H9 (cell line): ENCODE measurements around the gene PTP4A2. TPM values are rescaled to one million over a fixed set of nuclear protein-coding genes. Genes with fewer than 3 reads are reported as not detected.

Source experiments
- DNase-seq: peaks from one replicate; pipeline ENCODE4 v3.0.0-alpha.2; 2017
- H2AFZ ChIP-seq: one replicate; pipeline ENCODE4 v1.6.1; 2013; ENCODE audit warnings: mild to moderate bottlenecking, low read length, control low read depth, moderate library complexity
- H2AK5ac ChIP-seq: 2 replicates; pipeline ENCODE4 v1.6.1; 2013; ENCODE audit warnings: low read length, control low read depth, mixed read lengths; ENCODE audit not compliant: insufficient read length
- H2BK120ac ChIP-seq: one replicate; pipeline ENCODE4 v1.6.1; 2013; ENCODE audit warnings: low read depth, mild to moderate bottlenecking, low read length, control low read depth, inconsistent platforms; ENCODE audit not compliant: poor library complexity, severe bottlenecking
- H2BK12ac ChIP-seq: 2 replicates; pipeline ENCODE4 v1.6.1; 2013; ENCODE audit warnings: low read length, control low read depth, mixed read lengths, low read depth; ENCODE audit not compliant: insufficient read length
- H2BK15ac ChIP-seq: 2 replicates; pipeline ENCODE4 v1.6.1; 2013; ENCODE audit warnings: low read depth, low read length, control low read depth
- H2BK20ac ChIP-seq: one replicate; pipeline ENCODE4 v1.6.1; 2013; ENCODE audit warnings: low read depth, mild to moderate bottlenecking, low read length, control low read depth, inconsistent platforms; ENCODE audit not compliant: poor library complexity, severe bottlenecking
- H2BK5ac ChIP-seq: 2 replicates; pipeline ENCODE4 v1.6.1; 2013; ENCODE audit warnings: low read length, control low read depth, mixed read lengths; ENCODE audit not compliant: insufficient read length
- H3K14ac ChIP-seq: 2 replicates; pipeline ENCODE4 v1.6.1; 2013; ENCODE audit warnings: low read length, control low read depth; ENCODE audit not compliant: insufficient read depth
- H3K18ac ChIP-seq: 2 replicates; pipeline ENCODE4 v1.6.1; 2013; ENCODE audit warnings: low read depth, mild to moderate bottlenecking, mixed read lengths, low read length, control low read depth; ENCODE audit not compliant: insufficient read length
- H3K23ac ChIP-seq: 2 replicates; pipeline ENCODE4 v1.6.1; 2013; ENCODE audit warnings: low read length, control low read depth, mixed read lengths, low read depth; ENCODE audit not compliant: insufficient read length
- H3K23me2 ChIP-seq: 2 replicates; pipeline ENCODE4 v1.6.1; 2013; ENCODE audit warnings: low read depth, mild to moderate bottlenecking, mixed read lengths, low read length, control low read depth; ENCODE audit not compliant: insufficient read length, poor library complexity, severe bottlenecking
- H3K27ac ChIP-seq: 2 replicates; pipeline ENCODE4 v1.5.1; 2013; ENCODE audit warnings: low read length, control low read depth, mixed read lengths, low read depth; ENCODE audit not compliant: insufficient read length
- H3K27me3 ChIP-seq: 2 replicates; pipeline ENCODE4 v1.6.1; 2013; ENCODE audit warnings: low read length, control low read depth, inconsistent platforms; ENCODE audit not compliant: insufficient read depth
- H3K4ac ChIP-seq: 2 replicates; pipeline ENCODE4 v1.6.1; 2013; ENCODE audit warnings: low read depth, mild to moderate bottlenecking, control low read depth, inconsistent platforms, low read length, moderate library complexity
- H3K4me1 ChIP-seq: 2 replicates; pipeline ENCODE4 v1.6.1; 2013; ENCODE audit warnings: low read length, control low read depth, inconsistent platforms; ENCODE audit not compliant: insufficient read depth
- H3K4me2 ChIP-seq: 2 replicates; pipeline ENCODE4 v1.6.1; 2013; ENCODE audit warnings: low read length, control low read depth, mixed read lengths; ENCODE audit not compliant: insufficient read length, insufficient read depth
- H3K56ac ChIP-seq: 2 replicates; pipeline ENCODE4 v1.6.1; 2013; ENCODE audit warnings: low read depth, mild to moderate bottlenecking, mixed read lengths, low read length, control low read depth; ENCODE audit not compliant: insufficient read length
- H3K79me1 ChIP-seq: 2 replicates; pipeline ENCODE4 v1.6.1; 2013; ENCODE audit warnings: low read depth, mild to moderate bottlenecking, moderate library complexity, low read length, control low read depth, inconsistent platforms; ENCODE audit not compliant: insufficient read depth, poor library complexity, severe bottlenecking
- H3K79me2 ChIP-seq: 2 replicates; pipeline ENCODE4 v1.6.1; 2013; ENCODE audit warnings: low read length, control low read depth, inconsistent platforms; ENCODE audit not compliant: insufficient read depth
- H3K9ac ChIP-seq: 2 replicates; pipeline ENCODE4 v1.6.1; 2013; ENCODE audit warnings: low read length, control low read depth, mixed read lengths; ENCODE audit not compliant: insufficient read length; ENCODE audit errors: extremely low read depth
- H3K9me3 ChIP-seq: one replicate; pipeline ENCODE4 v1.6.1; 2013; ENCODE audit warnings: low read depth, low read length, inconsistent platforms; ENCODE audit not compliant: control insufficient read depth
- H3T11ph ChIP-seq: one replicate; pipeline ENCODE4 v1.6.1; 2013; ENCODE audit warnings: mild to moderate bottlenecking, low read length, control low read depth, inconsistent platforms
- H4K20me1 ChIP-seq: one replicate; pipeline ENCODE4 v1.6.1; 2013; ENCODE audit not compliant: control insufficient read depth, insufficient read length, insufficient read depth
- H4K5ac ChIP-seq: 2 replicates; pipeline ENCODE4 v1.6.1; 2013; ENCODE audit warnings: low read depth, mild to moderate bottlenecking, mixed read lengths, low read length, control low read depth; ENCODE audit not compliant: insufficient read length
- H4K8ac ChIP-seq: replicated peaks from 2 replicates; pipeline ENCODE4 v1.6.1; 2013; ENCODE audit warnings: low read length, control low read depth, mixed read lengths, low read depth; ENCODE audit not compliant: insufficient read length
- H4K91ac ChIP-seq: 2 replicates; pipeline ENCODE4 v1.6.1; 2013; ENCODE audit warnings: low read depth, mild to moderate bottlenecking, moderate library complexity, mixed read lengths, low read length, control low read depth; ENCODE audit not compliant: insufficient read length
- H3K27ac Mint-ChIP-seq, 3 experiments: 2 replicates in 2 of 3; 3 replicates in 1 of 3; pipeline ENCODE4 v1.8.0; 2020 to 2021; ENCODE audit warnings: mixed read lengths in 3 of 3, mild to moderate bottlenecking in 1 of 3, moderate library complexity in 1 of 3
- H3K27me3 Mint-ChIP-seq: 2 replicates; pipeline ENCODE4 v1.8.0; 2021; ENCODE audit warnings: low read depth, mild to moderate bottlenecking, moderate library complexity, mixed read lengths
- H3K36me3 Mint-ChIP-seq, 3 experiments: 2 replicates in 2 of 3; 3 replicates in 1 of 3; pipeline ENCODE4 v1.8.0; 2020 to 2021; ENCODE audit warnings: low read depth in 3 of 3, mixed read lengths in 3 of 3; ENCODE audit not compliant: insufficient read depth in 1 of 3
- H3K4me1 Mint-ChIP-seq, 2 experiments: 2 replicates each; pipeline ENCODE4 v1.8.0; 2020; ENCODE audit warnings: mixed read lengths in 2 of 2
- H3K4me3 Mint-ChIP-seq, 2 experiments: 2 replicates in 1 of 2; 3 replicates in 1 of 2; pipeline ENCODE4 v1.8.0; 2020 to 2021; ENCODE audit warnings: mild to moderate bottlenecking in 2 of 2, mixed read lengths in 2 of 2, moderate library complexity in 1 of 2
- H3K9me3 Mint-ChIP-seq, 2 experiments: 2 replicates in 1 of 2; 3 replicates in 1 of 2; pipeline ENCODE4 v1.8.0; 2020; ENCODE audit warnings: mild to moderate bottlenecking in 2 of 2, mixed read lengths in 2 of 2, moderate library complexity in 1 of 2
- CTCF ChIP-seq: fragments of 200-600 bp; sonication (generic); conservative IDR thresholded peaks from 3 replicates; pipeline ENCODE4 v1.8.0; 2021; ENCODE audit warnings: antibody characterized with exemption, mild to moderate bottlenecking
- WGBS: extraction: QIAGEN DNeasy Blood & Tissue Kit; methylation state at CpG from one replicate; pipeline ENCODE4 v1.1.7; 2013; ENCODE audit warnings: missing lambda C conversion rate, low lambda C conversion rate, mixed read lengths; ENCODE audit not compliant: insufficient read length; ENCODE audit errors: extremely low coverage; 5-methylcytosine and 5-hydroxymethylcytosine counted together
- total RNA-seq: library from RNA; stranded (reverse); gene quantifications from 2 replicates; pipeline ENCODE4 v1.2.1, GENCODE V29; 2021

Gene PTP4A2
- total RNA-seq, 1 experiment from 2014 or later = 192 TPM

DNA sequence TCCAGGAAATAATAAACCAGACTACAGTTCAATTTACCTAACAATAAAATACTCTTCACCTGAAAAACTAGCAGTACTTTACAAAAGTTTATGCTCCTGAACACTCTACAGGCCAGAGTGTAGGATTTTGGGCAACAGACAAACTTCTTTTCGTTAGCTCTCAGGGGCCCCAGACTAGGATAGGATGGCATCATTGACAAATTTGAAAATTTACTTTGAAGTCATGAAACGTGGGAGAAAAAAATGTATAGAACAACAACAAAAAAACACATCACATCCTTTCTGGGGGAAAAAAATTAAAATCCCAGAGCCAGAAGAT lies 1.2 kb downstream of the PTP4A2 start:
- no peak overlapping the region for H4K8ac ChIP-seq
- peak overlapping the region; percentile 90 for H3K4me2 ChIP-seq
- TF ChIP-seq CTCF = no peak
- H3K14ac ChIP-seq = no peak overlapping the region; the same call in 1 of the 2 replicates
- H2BK120ac ChIP-seq = no peak overlapping the region
- H3K56ac ChIP-seq = no peak overlapping the region
- WGBS = no CpG with 5 or more reads among the region's 2 CpGs
- H3K9ac ChIP-seq = peak overlapping the region; percentile 93
- no peaks in the 10 kb centered on the region for H3K9me3 ChIP-seq
- DNase-seq = no peak
- no peak overlapping the region for H2AFZ ChIP-seq
- H3K79me2 ChIP-seq = peaks cover 38% of the 10 kb centered on the region
- H3K23me2 ChIP-seq = peaks cover 6% of the 10 kb centered on the region
- Mint-ChIP-seq H3K4me1 (peaks cover 47 to 59% of the 10 kb centered on the region in 2 experiments), H3K36me3 (no peaks in the 10 kb centered on the region; a peak in 3 of 7 replicates), H3K27me3 (peaks cover 6% of the 10 kb centered on the region), H3K9me3 (no peaks in the 10 kb centered on the region), H3K4me3 (peak overlapping the region; percentile 95 to 98), H3K27ac (peak overlapping the region in 1 of 3 experiments; percentile 90; a peak in 1 of 7 replicates)
- no peaks in the 10 kb centered on the region for H3K27me3 ChIP-seq
- no peak overlapping the region for H2BK5ac ChIP-seq
- peaks cover 4% of the 10 kb centered on the region for H4K20me1 ChIP-seq
- no peaks in the 10 kb centered on the region for H3K79me1 ChIP-seq
- no peak overlapping the region for H2BK12ac ChIP-seq
- H4K5ac ChIP-seq = no peak overlapping the region
- no peak overlapping the region for H3K4ac ChIP-seq
- peaks cover 3% of the 10 kb centered on the region; the same call in 1 of the 2 replicates for H3K4me1 ChIP-seq
- no peak overlapping the region for H4K91ac ChIP-seq
- H2BK20ac ChIP-seq = no peak overlapping the region
- no peak overlapping the region for H3T11ph ChIP-seq
- H3K18ac ChIP-seq = no peak overlapping the region
- no peak overlapping the region for H3K27ac ChIP-seq
- no peak overlapping the region for H2BK15ac ChIP-seq
- H3K23ac ChIP-seq = no peak overlapping the region
- no peak overlapping the region for H2AK5ac ChIP-seq
